Left lung (tissue), 10 donors: ENCODE measurements around the gene PITPNM1. TPM values are rescaled to one million over a fixed set of nuclear protein-coding genes. Genes with fewer than 3 reads are reported as not detected.

Source experiments
- ATAC-seq: fragments of 200-7000 bp; cut with Tn5 transposase; one replicate; pipeline ENCODE4 v1.9.1; 2020; ENCODE audit warnings: moderate library complexity
- DNase-seq, 4 donors: peaks; one replicate each; pipeline ENCODE4 v3.0.0-alpha.2; 2013 to 2020
- H3K27ac ChIP-seq, 2 donors: fragments of 200-600 bp; sonication (generic) in 1 of 2; one replicate each; pipeline versions ENCODE4 v1.5.0 to v1.8.0; 2020 to 2021
- H3K27me3 ChIP-seq, 2 donors: fragments of 200-600 bp; sonication (generic) in 1 of 2; one replicate each; pipeline versions ENCODE4 v1.5.0 to v1.8.0; 2020 to 2021
- H3K36me3 ChIP-seq, 2 donors: fragments of 200-600 bp; sonication (generic) in 1 of 2; one replicate each; pipeline versions ENCODE4 v1.5.0 to v1.8.0; 2020 to 2021
- H3K4me1 ChIP-seq, 2 donors: fragments of 200-600 bp; one replicate each; pipeline ENCODE4 v1.8.0; 2021
- H3K4me3 ChIP-seq, 2 donors: fragments of 200-600 bp; sonication (generic) in 1 of 2; one replicate each; pipeline versions ENCODE4 v1.5.0 to v1.8.0; 2020 to 2021; ENCODE audit warnings: mild to moderate bottlenecking in 1 of 2
- H3K9me3 ChIP-seq, 2 donors: fragments of 200-600 bp; sonication (generic) in 1 of 2; one replicate each; pipeline versions ENCODE4 v1.5.0 to v1.8.0; 2020 to 2021
- CTCF ChIP-seq, 2 donors: fragments of 200-600 bp; sonication (generic) in 1 of 2; IDR thresholded peaks; one replicate each; pipeline versions ENCODE4 v1.5.0 to v1.8.0; 2021; ENCODE audit warnings: antibody characterized with exemption in 2 of 2
- intact Hi-C, 2 donors: fragments of 100-400 bp; cut with DNase I; formaldehyde crosslinking; loops; one replicate each; pipeline versions ENCODE4 v1.11.2 to v1.14.2; 2022
- polyA plus RNA-seq, 6 donors: library from polyadenylated mRNA; unstranded; fragments of 120-200 nt; gene quantifications; one replicate each; pipeline ENCODE4 v1.2.1, GENCODE V29; 2013; ENCODE audit not compliant: insufficient read length in 6 of 6
- total RNA-seq, 2 donors: library from RNA; stranded (reverse); fragmentation: NEBNext Ultra II Directional; extraction: Animal tissue kit (Norgen Biotek cat#: 25700); gene quantifications; one replicate each; pipeline ENCODE4 v1.2.1, GENCODE V29; 2021
- donor health status: DM: no; HTN: yes; CAD: no.
- donor health status: DM: no; HTN: no; CAD: no.

The PITPNM1 gene
- total and polyA plus RNA-seq, 8 donors: 15.5 to 55.5 (median 24.6) TPM

GRCh38 chr11:67499808-67500483, 5.2 kb downstream of the PITPNM1 start:
- H3K36me3 ChIP-seq: peaks cover 0 to 70% of the 10 kb centered on the region in 2 donors
- peak in 1 of 4 donors; percentile 79 for DNase-seq
- no peak for TF ChIP-seq CTCF (IDR thresholded peaks at IDR 0.05)
- no peaks in the 10 kb centered on the region for H3K9me3 ChIP-seq
- no peak overlapping the region for H3K4me3 ChIP-seq
- intact Hi-C loops: no loop called here
- peaks cover 0 to 16% of the 10 kb centered on the region in 2 donors for H3K27me3 ChIP-seq
- H3K27ac ChIP-seq: no peak overlapping the region
- no peak for ATAC-seq
- H3K4me1 ChIP-seq: peaks cover 7 to 33% of the 10 kb centered on the region in 2 donors

- no peak for TF ChIP-seq CTCF (IDR thresholded peaks at IDR 0.05)
- Histone ChIP-seq H3K27me3 (peaks cover 0 to 2% of the 10 kb centered on the region in 2 donors), H3K4me1 (peaks cover 3 to 19% of the 10 kb centered on the region in 2 donors), H3K4me3 (no peak overlapping the region), H3K27ac (no peak overlapping the region), H3K36me3 (peaks cover 0 to 83% of the 10 kb centered on the region in 2 donors), H3K9me3 (no peaks in the 10 kb centered on the region)
- intact Hi-C loops: no loop called here
- peak in 1 of 4 donors; percentile 75 for DNase-seq
- no peak for ATAC-seq
Observed at GRCh38 chr11:67498544-67498972, 6.6 kb downstream of the PITPNM1 start.

- Histone ChIP-seq H3K9me3 (no peaks in the 10 kb centered on the region), H3K36me3 (peaks cover 0 to 90% of the 10 kb centered on the region in 2 donors), H3K27me3 (no peaks in the 10 kb centered on the region), H3K27ac (no peak overlapping the region), H3K4me1 (peaks cover 0 to 11% of the 10 kb centered on the region in 2 donors), H3K4me3 (no peak overlapping the region)
- TF ChIP-seq CTCF (IDR thresholded peaks at IDR 0.05): no peak
- ATAC-seq (no peak), DNase-seq (peak in 1 of 4 donors; percentile 67)
- intact Hi-C loops: no loop called here
Observed at GRCh38 chr11:67497656-67498291, 7.4 kb downstream of the PITPNM1 start.

- TF ChIP-seq CTCF (IDR thresholded peaks at IDR 0.05): no peak
- peak in 1 of 4 donors; percentile 50 for DNase-seq
- no peak for ATAC-seq
- Histone ChIP-seq H3K4me1 (peaks cover 0 to 2% of the 10 kb centered on the region in 2 donors), H3K27ac (no peak overlapping the region), H3K9me3 (no peaks in the 10 kb centered on the region), H3K4me3 (no peak overlapping the region), H3K27me3 (no peaks in the 10 kb centered on the region), H3K36me3 (peaks cover 0 to 90% of the 10 kb centered on the region in 2 donors)
- intact Hi-C loops: no loop called here
Observed at GRCh38 chr11:67496113-67496512, 9.1 kb downstream of the PITPNM1 start.

GRCh38 chr11:67495234-67496005, 9.7 kb downstream of the PITPNM1 start:
- TF ChIP-seq CTCF (IDR thresholded peaks at IDR 0.05): no peak
- Histone ChIP-seq H3K36me3 (peaks cover 0 to 96% of the 10 kb centered on the region in 2 donors), H3K4me3 (no peak overlapping the region), H3K9me3 (no peaks in the 10 kb centered on the region), H3K4me1 (no peaks in the 10 kb centered on the region), H3K27me3 (no peaks in the 10 kb centered on the region), H3K27ac (no peak overlapping the region)
- ATAC-seq (no peak), DNase-seq (peak in 1 of 4 donors; percentile 68)
- intact Hi-C loops: no loop called here
